OCI-LY3 (cell line): ENCODE measurements around the gene BICC1.

ENCODE experiments used
- H2AFZ ChIP-seq: fragments of 200-600, 300-600 bp; shearing (Covaris generic); 2 replicates; pipeline ENCODE4 v1.6.0; 2014; ENCODE audit warnings: antibody characterized with exemption, low read depth, low read length
- H3K27ac ChIP-seq: fragments of 200-600, 300-600 bp; sonication (generic); 2 replicates; pipeline ENCODE4 v1.5.1; 2014; ENCODE audit warnings: mild to moderate bottlenecking, low read length, moderate library complexity, mixed read lengths
- H3K27me3 ChIP-seq: fragments of 200-600, 300-600 bp; sonication (generic); 2 replicates; pipeline ENCODE4 v1.6.1; 2014; ENCODE audit warnings: low read depth, low read length, mixed read lengths
- H3K36me3 ChIP-seq: fragments of 200-600, 300-600 bp; sonication (generic); replicated peaks from 2 replicates; pipeline ENCODE3; 2014; ENCODE audit warnings: low read depth, low read length, mixed read lengths
- H3K4me1 ChIP-seq: fragments of 300-600, 200-600 bp; sonication (generic); 2 replicates; pipeline ENCODE4 v1.6.1; 2014; ENCODE audit warnings: low read length, mixed read lengths
- H3K4me2 ChIP-seq: fragments of 200-600, 300-600 bp; sonication (generic); 2 replicates; pipeline ENCODE4 v1.6.1; 2014; ENCODE audit warnings: low read length, mixed read lengths
- H3K4me3 ChIP-seq: fragments of 300-600, 200-600 bp; sonication (generic); 2 replicates; pipeline ENCODE4 v1.5.1; 2014; ENCODE audit warnings: antibody characterized with exemption, mild to moderate bottlenecking, low read length, moderate library complexity
- H3K79me2 ChIP-seq: fragments of 300-600, 200-600 bp; shearing (Covaris generic); 2 replicates; pipeline ENCODE4 v1.6.1; 2014; ENCODE audit warnings: mild to moderate bottlenecking, low read length, mixed read lengths
- H3K9ac ChIP-seq: fragments of 300-600, 200-600 bp; shearing (Covaris generic); 2 replicates; pipeline ENCODE4 v1.6.0; 2014; ENCODE audit warnings: mild to moderate bottlenecking, low read length, moderate library complexity
- H3K9me3 ChIP-seq: fragments of 200-600, 300-600 bp; shearing (Covaris generic); 2 replicates; pipeline ENCODE4 v1.6.1; 2014; ENCODE audit warnings: low read length, mixed read lengths; ENCODE audit not compliant: insufficient read depth
- H4K20me1 ChIP-seq: fragments of 200-600, 300-600 bp; sonication (generic); 2 replicates; pipeline ENCODE4 v1.6.1; 2016; ENCODE audit warnings: low read length, mixed read lengths; ENCODE audit not compliant: insufficient read depth
- CTCF ChIP-seq: fragments of 200-600, 300-600 bp; sonication (generic); IDR thresholded peaks from 2 replicates; pipeline ENCODE4 v1.5.1; 2014; ENCODE audit warnings: antibody characterized with exemption, low read length, low read depth
- EZH2phosphoT487 ChIP-seq: fragments of 200-600 bp; shearing (Covaris generic); IDR thresholded peaks from 2 replicates; pipeline ENCODE4 v1.6.1; 2018; ENCODE audit warnings: antibody characterized with exemption, mixed run types, low read depth

Gene BICC1

GRCh38 chr10:58467931-58468635, 44.6 kb upstream of the BICC1 start:
- Histone ChIP-seq H3K4me3 (no peak overlapping the region), H3K4me2 (no peak overlapping the region), H3K27me3 (peaks cover 7% of the 10 kb centered on the region; the same call in 1 of the 2 replicates), H3K27ac (no peak overlapping the region), H3K79me2 (no peaks in the 10 kb centered on the region), H3K4me1 (no peaks in the 10 kb centered on the region), H3K9ac (no peak overlapping the region), H3K36me3 (no peaks in the 10 kb centered on the region), H3K9me3 (no peaks in the 10 kb centered on the region), H2AFZ (no peak overlapping the region), H4K20me1 (no peaks in the 10 kb centered on the region)
- no peak for TF ChIP-seq CTCF
- no peak for TF ChIP-seq EZH2phosphoT487

- Histone ChIP-seq H2AFZ (no peak overlapping the region), H3K9ac (no peak overlapping the region), H3K4me2 (no peak overlapping the region), H3K4me1 (no peaks in the 10 kb centered on the region), H3K79me2 (no peaks in the 10 kb centered on the region), H4K20me1 (no peaks in the 10 kb centered on the region), H3K9me3 (no peaks in the 10 kb centered on the region), H3K27ac (no peak overlapping the region), H3K27me3 (peaks cover 7% of the 10 kb centered on the region; the same call in 1 of the 2 replicates), H3K36me3 (no peaks in the 10 kb centered on the region), H3K4me3 (no peak overlapping the region)
- TF ChIP-seq CTCF: no peak
- no peak for TF ChIP-seq EZH2phosphoT487
Measured at GRCh38 chr10:58473976-58474375, 38.7 kb upstream of the BICC1 start.

- Histone ChIP-seq H4K20me1 (no peaks in the 10 kb centered on the region), H3K27me3 (peaks cover 7% of the 10 kb centered on the region; the same call in 1 of the 2 replicates), H3K9me3 (no peaks in the 10 kb centered on the region), H3K9ac (no peak overlapping the region), H3K4me1 (no peaks in the 10 kb centered on the region), H3K79me2 (no peaks in the 10 kb centered on the region), H2AFZ (no peak overlapping the region), H3K4me2 (peak overlapping the region; percentile 20; the same call in 1 of the 2 replicates), H3K4me3 (no peak overlapping the region), H3K27ac (no peak overlapping the region), H3K36me3 (no peaks in the 10 kb centered on the region)
- no peak for TF ChIP-seq CTCF
- no peak for TF ChIP-seq EZH2phosphoT487
Measured at GRCh38 chr10:58475322-58476277, 37.1 kb upstream of the BICC1 start.

- H3K27ac ChIP-seq: no peak overlapping the region
- H3K4me3 ChIP-seq: no peak overlapping the region
- H2AFZ ChIP-seq: no peak overlapping the region
- no peaks in the 10 kb centered on the region for H4K20me1 ChIP-seq
- no peaks in the 10 kb centered on the region for H3K36me3 ChIP-seq
- no peaks in the 10 kb centered on the region for H3K79me2 ChIP-seq
- no peak overlapping the region for H3K4me2 ChIP-seq
- no peaks in the 10 kb centered on the region for H3K9me3 ChIP-seq
- no peaks in the 10 kb centered on the region for H3K27me3 ChIP-seq
- no peak overlapping the region for H3K9ac ChIP-seq
- TF ChIP-seq CTCF (no peak), EZH2phosphoT487 (no peak)
- no peaks in the 10 kb centered on the region for H3K4me1 ChIP-seq
Measured at GRCh38 chr10:58477122-58477521, 35.5 kb upstream of the BICC1 start.
